ENCODE data around the gene KCTD6. TPM values are rescaled to one million over a fixed set of nuclear protein-coding genes. Genes with fewer than 3 reads are reported as not detected.

The KCTD6 gene
- total RNA-seq = 6.6 and 7.1 TPM in 2 replicates

DNA sequence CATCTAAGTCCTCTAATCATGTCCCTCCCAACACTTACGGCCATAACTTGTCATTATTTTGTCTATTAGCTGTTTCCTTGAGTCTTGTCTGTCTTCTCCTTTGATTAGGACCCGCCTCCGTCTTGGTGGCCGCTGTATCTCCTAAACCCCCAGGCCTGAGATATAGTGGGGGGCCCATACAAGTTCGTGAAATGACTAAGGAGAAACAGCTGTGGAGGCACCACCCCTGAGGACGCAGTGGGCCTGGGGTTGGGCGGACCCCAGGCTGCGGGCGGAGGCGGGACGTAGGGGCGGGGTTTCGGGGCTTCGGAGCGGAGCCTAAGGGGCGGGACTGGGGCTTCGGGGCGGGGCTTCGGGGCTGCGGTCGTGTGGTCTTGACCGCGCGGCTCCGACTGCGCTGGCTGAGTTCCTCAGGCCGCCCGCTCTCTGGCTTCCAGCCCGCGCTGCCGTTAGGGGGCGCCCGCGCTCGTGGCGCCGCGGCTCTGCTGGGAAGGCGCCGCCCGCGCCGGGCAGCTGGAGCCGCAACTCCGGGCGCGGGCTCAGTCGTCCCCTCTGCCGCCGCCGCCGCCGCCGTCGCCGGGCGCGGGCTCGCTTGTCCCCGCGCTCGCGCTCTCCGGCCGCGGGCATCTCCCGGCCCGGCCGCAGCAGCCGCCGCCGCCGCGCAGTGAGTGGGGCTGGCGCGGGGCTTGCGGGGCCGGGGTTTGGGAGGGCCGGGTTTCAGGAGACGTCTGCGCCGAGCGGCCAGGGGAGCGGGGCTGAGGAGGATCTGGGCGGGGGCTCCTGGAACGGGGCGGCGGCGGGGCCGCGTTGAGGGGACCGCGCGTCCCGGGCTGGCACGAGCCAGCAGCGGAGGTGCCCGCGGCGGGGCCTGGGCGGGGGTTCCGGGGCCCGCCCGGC is at the start of gene KCTD6:
Gene KCTD6 (plus strand): TSS at position 591 of the 897 bp plus-strand sequence. CDS start 6,660 bp downstream, outside the sequence.

DNA sequence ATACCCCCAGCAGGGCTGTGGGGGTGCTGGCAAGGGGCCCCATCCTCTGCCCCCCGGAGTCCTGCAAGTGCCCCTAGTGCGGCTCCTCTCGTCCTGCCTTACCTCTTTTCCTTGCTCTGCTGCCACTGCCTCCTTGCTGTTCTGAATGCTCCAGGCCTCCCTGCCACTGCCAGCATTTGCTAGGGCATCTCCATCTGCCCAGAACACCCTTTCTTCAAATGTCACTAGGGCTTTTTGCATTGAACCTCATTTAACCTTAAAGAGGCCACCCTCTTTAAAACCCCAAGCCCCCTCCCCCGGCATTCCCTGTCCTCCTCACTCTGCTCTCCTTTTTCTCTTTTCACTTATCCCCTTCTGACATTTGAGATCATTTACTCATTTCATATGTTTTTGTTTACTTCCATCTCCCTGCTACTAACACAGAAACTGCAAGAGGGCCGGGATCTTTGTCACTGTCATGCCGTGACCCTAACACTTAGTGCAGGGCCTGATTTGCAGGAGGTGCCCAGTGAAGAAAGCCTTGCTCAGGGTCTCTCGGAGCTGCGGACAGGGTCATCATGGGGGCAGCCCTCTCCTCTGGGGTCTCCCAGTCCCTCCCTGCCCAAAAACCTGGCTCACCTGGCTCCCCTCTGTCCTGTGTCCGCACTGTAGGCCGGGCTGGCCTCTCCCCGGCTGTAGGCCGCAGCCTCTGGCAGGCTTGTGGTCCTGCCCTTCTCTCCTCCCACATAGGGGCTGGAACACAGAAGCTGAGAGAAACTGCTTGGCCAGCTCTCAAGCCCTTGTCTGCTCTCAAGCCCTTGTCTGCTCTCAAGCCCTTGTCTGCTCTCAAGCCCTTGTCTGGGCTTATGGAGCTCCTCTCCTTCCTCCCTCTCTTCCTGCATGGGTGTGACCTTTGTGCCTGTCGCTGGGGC is 44.9 kb downstream of the KCTD6 start, which contains the start of gene ACOX2:
Gene ACOX2 (minus strand): TSS at position 690 of the 911 bp plus-strand sequence. CDS start 2,084 bp downstream, outside the sequence.

Other genes with a start within 250 kb of the KCTD6 start
- 13.3 and 13.7 TPM in 2 replicates for gene RPP14, start 185.9 kb upstream of the KCTD6 start, total RNA-seq
- 6.3 and 8.9 TPM in 2 replicates for gene HTD2, start 185.6 kb upstream of the KCTD6 start, total RNA-seq
- gene PXK, start 159.2 kb upstream of the KCTD6 start, total RNA-seq = 6.6 and 9.8 TPM in 2 replicates
- 42.8 and 49.0 TPM in 2 replicates for gene PDHB, start 58.3 kb upstream of the KCTD6 start, total RNA-seq
- gene ACOX2, start 45.1 kb downstream of the KCTD6 start, total RNA-seq = 0.43 and 3.9 TPM in 2 replicates
- gene FAM107A, start 85.3 kb downstream of the KCTD6 start, total RNA-seq = not detected in 2 replicates
- not detected in 2 replicates for gene FAM3D, start 174.7 kb downstream of the KCTD6 start, total RNA-seq